AG20443 (cell line): ENCODE results near the gene LMNA.

Experiments used
- DNase-seq: peaks from one replicate; pipeline ENCODE4 v3.0.0; 2012; ENCODE audit warnings: low spot score, mixed read lengths

The LMNA gene

DNA sequence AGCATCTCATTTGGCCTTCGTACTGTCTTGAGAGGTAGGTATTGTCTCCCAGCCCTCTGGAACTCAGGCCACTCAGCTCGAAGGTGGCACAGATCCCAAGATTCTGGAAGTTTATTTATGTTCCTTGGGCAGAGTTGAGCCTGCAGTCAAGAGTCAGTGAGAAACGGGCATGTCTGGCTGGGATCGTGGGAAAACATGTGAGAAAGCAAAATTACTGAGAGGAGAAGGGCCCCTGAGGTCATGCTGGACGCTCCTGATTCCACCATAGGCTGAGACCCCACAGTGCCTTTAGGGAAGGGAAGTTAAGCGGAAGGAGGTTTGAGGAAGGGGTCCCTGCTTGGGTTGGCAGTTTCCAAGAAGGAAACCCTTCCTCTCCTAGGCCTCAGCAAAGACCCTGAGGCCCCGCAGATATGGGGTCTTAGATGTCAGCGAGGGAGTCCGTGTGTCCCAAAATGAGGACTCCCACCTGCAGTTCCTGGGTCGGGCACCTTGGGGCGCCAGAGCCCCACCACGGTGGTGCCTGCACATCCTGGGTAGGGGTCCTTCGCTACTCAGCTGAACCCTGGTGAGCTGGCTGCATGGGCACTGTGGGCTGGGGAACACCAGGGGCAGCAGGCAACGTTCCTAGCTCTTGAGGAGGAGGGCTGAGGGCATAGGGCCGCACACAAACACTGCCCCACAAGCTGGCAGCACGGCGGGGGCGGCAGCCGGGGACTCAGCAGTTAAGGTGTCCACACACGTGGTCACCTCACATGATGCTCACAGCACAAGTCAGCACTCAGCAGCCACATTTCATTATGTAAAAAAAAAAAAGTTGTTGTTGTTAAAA lies 26.6 kb downstream of the LMNA start:
- DNase-seq: no peak

DNA sequence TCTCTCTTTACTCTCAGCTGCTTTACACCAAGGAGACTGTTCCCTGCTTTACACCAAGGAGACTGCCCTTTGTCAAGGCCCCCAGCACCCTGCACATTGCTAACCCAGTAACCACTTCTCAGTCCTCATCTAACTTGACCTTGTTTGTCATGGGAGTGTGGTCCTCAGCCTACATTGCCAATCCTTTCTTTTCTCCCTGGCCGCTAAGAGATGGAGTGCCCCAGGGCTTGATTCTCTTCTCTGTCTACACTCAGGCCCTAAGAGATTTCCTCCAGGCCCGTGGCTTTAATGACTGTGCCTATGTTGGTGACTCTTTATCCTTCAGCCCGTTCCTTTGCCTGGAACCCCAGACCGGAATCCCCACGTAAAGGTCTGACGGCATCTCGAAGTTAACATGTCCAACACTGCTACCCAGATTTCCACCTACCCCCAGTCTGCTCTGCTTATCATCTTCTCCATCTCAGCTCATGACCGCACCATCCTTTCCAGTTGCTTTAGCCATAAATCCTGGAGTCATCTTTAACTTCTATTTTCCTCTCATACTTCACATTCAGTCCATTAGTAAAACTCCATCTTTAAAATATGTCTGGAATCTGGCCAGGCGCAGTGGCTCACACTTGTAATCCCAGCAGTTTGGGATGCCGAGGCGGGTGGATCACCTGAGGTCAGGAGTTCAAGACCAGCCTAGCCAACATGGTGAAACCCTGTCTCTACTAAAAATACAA lies 29.4 kb downstream of the LMNA start:
- DNase-seq: no peak

DNA sequence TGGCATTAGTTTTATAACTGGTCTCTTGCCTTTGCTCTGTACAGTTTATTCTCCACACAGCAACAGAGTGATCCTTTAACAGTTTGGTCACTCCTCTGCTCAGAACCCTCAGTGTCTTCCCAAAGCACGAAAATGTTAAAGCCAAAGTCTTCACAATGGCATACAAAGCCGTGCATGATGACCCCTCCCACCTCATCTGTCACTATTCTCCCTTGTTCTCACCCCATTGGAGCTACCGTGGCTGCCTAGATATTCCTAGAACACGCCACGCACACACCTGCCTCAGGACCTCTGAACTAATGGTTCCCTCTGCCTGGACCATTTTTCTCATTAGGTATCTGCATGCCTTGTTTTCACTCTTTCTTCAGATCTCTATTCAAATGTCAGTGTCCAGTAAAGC lies 30.2 kb downstream of the LMNA start:
- no peak for DNase-seq

DNA sequence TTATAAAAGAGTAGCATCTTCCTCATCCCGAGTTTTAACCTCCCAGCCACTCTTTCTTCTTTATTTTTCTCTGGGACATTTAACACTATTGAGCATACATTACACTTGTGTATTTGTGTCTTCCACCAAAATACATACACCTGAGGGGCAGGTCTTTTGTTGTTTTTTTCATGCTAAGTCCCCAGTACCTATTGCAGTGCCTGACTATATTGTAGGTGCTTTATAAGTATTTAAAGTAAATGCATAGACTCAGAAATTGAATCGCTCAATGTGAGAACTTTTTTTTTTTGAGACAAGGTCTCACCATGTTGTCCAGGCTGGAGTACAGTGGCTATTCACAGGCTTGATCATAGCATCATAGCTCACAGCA lies 31.1 kb downstream of the LMNA start:
- no peak for DNase-seq

DNA sequence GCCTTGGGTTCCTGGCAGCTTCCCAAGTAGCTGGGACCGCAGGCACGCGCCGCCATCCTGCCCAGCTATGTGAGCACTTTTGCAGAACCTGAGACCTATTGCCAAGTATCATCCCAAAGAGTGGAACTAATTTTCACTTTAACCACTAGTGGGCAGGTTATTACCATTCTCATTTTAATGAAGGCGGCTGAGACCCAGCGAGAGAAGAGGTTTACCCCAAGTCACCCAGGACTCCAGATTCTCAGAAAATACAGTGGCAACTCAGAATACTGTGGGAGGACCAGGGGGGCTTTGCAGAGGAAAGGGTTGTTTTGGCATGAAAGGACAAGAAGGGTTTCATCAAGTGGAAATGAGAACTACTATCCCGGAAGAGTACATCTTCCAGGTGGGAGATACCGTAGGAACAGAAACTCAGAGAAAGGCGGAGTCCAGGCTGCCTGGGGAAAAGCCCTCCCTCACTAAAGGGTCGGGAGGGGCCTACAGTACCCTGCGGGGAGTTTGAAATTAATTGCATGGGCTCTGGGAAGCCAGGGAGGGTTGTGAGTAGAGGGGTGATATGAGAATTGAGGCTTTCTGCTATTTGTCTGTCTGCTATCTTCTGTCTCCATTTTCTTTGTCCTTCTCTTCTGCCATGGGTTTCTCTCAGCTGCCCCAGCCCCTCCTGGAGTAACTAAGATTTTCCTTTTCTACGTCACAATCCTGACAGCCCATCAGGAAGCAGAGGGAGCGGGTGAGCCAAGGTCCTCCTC lies 31.7 kb downstream of the LMNA start:
- DNase-seq: peak; percentile 87

DNA sequence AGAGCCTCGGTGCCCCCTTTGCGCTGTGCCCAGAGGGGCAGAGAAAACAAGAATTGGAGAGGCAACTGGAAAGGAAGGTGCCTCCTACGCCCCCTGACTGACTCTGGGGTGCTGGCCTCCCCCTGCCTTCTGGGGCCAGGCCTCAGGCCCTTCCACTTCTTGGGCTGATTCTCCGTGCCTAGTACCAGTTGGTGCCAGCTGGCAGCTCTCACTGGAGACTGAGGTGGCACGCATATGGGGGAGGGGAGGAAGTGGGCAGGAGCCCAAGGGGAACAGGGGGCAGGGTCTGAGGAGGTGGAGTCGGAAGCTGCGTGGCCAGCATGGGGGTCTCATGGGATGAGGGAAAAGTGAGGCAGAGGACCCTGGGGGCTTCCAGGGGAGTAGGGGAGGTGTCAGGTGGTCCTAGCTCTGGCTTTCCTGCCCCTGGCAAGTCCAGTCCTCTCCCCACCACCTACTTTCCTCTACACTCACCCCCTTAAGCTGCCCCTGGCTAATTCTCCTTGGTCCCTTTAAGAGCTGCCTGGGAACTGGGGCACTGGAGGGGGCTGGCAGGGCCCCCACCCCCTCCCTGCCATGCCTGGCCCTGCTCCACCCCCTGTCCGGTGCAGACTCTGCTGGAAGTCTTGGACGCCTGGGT lies 32.4 kb downstream of the LMNA start:
- no peak for DNase-seq

DNA sequence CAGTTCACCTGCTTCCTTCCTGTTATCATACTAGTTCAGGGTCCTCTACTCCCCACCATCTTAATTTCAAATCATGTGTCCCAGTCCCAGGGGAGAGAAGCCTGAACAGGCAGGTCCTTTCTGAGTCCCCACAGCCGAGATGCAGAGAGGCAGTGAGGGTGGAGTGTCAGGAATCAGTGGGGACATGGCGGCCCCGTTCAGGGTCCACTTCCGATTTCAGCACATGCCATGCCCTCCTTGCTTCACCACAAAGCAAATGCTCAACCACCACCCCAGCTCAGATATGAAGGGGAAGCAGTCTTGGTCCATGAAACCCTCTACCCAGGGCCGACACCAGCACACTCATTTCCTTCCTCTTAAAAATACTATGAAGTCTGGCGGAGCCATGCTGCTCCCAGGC lies 33.7 kb downstream of the LMNA start:
- DNase-seq: no peak

DNA sequence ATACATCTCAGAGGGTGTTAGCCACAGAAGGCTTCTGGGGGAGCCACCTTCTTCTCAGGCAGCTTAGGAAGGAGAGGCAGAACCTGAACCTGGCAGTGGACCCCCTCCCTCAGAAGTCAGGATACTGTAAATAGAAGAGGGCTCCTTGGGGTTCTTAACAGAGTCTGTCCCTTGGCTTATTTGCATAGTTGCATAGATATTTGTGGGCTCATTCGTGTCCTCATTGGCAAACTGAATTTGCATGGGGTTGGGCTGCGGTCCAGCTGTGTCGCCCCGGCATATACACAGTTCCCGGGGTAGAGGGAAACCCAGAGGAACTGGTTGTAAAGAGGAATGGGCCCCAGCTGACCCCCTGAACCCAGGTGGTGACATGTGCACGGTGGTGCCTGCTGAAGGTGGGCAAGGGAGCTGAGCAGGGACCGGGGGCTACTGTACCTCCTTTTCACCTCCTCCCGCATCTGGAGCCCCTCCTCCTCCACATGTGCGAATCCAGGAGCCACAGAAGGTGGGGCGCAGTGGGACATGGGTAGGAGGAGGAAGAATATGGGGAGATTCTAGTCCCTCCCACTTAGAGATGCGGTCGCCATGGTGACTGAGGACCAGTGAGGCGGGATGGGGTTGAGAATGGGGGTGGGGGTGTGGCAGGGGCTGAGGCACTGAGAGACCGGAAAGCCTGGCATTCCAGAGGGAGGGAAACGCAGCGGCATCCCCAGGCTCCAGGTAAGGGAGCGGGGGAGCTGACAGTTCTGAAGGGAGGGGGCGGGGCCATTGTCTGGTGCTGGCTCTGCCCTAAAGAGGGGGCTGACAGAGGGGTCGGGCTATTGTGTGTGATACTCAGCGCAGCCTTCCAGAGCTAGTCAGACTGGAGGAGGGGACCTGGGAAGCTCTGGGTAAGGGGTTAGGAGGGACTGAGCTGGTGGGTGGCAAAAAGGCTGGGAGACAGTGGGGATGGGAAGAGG lies 35.1 kb downstream of the LMNA start:
- no peak for DNase-seq

DNA sequence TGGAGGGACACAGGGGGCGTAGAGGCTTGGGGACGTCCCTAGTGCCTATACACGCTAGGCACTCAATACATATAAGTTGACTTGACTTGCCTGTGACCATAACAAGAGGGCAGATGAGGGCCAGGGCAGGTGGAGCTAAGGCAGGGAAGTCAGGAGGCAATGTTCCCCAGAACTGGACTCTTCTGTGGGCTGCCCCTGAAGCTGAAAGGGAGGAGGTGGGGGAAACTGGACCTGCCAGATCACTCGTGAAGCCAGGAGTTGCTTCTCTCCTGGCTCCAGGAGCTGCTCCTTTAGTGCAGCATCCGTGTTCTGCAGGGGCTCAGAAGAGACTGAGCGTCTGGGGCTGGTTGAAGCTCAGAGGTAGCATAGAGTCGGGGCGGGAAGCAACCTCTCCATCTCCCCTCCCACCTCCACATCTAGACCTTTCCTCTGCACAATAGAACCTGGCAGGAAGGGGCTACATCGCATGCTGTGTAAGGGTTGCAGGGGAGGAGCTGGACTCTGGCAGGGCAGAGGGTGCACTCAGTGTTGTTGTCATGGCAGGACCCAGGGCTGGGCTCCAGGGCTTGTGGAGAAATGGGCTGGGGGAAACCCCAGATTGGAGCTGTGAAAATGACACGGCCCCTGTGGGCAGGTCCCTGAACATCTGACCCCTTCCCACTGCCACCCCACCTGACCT lies 36.0 kb downstream of the LMNA start:
- DNase-seq: no peak

DNA sequence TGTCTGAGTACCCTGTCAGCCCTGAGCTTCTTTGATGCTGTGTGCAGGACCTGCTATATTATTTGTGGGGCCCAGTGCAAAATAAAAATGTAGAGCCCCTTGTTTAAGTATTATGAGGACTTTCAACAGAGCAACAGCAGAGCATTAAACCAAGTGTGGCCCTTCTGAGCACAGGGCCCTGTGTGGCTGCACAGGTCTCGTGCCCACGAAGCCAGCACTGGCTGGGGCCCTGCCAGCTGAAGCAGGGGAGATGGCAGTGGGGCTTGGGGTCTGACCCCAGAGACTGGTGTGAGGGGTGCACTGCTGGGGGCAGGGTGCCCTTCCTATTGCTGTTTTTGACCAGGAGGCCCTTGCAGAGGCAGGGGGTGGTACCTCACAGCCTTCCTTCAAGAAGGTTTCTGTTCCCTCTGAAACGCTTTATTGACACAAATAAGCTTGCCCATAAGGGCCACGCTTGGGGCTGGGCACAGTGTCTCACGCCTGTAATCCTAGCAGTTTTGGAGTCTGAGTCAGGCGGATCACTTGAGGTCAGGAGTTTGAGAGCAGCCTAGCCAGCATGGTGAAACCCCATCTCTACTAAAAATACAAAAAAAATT lies 36.7 kb downstream of the LMNA start:
- DNase-seq: peak; percentile 39

DNA sequence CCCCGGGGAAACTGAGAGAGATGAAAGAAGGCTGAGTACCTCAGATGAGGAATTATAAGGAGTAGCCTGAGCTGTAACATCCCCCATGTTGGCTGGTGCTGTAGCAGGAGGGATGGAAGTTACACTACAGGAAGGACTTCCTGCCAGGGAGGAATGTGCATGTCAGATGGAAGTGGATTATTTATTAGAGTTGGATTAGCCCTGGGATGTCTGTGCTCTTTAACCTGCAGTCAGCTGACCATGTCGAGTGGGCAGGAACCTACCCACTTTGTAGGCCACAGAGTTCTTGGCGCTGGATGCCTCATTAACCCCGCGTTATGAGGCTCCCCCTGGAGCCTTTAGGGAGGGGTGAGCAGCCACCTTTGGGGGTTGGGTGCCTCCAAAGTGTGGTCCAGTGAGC lies 38.1 kb downstream of the LMNA start:
- no peak for DNase-seq

DNA sequence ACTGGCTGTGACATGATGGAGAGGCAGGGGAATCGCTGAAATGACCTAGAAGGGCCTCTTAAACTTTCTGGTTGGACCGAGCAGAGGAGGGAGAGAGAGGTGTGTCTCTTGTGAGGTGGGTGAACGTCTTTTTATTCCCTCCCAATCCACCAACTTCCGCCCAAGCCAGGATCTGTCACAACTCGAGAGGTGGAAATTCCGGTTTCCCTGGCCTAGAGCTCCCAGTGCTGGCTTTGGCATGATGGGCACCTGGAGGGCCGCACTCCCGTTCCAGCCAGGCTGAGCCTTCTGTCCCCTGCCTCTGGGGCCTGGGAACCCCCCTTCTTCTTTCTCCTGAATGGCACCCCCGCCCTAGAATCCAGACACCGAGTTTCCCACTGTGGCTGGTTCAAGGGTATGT lies 38.9 kb downstream of the LMNA start, which contains the start of gene SEMA4A:
TSS of gene SEMA4A (plus strand) at position 224 of the 400 bp plus-strand sequence. CDS start 994 bp downstream, outside the sequence.
- DNase-seq: no peak

DNA sequence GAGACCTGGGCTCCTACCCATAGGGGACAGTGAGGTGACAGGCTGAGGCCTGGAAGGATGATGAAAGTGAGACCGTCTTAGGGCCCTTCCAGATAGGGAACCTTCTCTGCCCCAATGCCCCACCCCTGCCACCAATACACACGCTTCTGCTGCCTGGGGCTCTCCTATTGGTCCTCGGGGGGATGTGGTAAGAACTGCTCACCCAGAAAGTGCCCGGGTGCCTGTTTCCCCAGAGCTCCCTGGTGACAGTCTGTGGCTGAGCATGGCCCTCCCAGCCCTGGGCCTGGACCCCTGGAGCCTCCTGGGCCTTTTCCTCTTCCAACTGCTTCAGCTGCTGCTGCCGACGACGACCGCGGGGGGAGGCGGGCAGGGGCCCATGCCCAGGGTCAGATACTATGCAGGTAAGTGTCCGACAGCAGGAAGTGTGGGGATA lies 39.8 kb downstream of the LMNA start:
- no peak for DNase-seq

DNA sequence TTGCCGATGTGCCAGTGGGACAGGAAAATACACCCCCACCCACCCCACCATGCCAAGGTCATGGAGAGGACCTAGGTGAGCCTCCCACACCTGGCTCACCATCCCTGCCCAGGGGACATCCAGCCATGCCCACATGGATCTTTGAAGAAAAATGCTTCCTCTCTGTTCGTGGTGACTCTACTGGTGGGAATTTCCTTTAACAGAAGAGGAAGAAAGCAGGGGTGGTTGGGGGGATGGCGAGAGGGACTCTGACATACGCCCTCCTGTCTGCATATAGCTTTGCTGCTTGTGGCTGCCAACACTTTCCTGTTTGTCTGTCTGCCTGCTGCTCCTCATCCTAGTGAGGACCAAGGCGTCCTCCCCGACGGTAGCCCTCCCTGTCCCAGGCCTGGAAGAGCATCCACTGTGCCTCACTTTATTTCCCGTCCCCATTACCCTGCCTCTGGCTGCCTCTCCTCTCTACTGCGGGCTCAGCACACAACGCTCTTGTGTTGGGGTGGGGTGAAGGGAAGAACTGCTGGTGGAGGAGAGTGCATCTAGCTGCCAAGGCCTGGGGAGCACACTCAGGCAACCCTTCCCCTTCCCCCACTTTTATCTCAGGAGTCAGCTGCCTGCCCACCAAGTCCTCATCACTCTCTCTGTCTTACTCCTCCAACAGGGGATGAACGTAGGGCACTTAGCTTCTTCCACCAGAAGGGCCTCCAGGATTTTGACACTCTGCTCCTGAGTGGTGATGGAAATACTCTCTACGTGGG lies 41.4 kb downstream of the LMNA start:
- DNase-seq: no peak

DNA sequence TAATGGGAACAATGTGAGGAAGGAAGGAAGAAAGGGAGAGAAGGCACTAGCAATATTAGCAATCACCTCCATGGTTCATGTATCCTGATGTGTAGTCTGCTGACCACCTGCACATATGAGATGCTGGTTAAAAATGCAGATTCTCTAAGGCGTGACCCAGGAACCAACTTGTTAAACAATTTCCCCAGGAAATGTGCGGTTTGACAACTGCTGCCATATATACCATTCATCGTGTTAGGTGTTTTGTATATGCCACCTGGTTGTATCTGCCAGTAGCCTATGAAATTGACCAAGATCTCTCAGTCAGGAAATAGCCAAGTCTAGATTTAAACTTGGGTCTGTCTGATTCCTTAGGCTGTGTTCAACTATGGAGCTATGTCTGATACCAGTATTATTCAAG lies 43.0 kb downstream of the LMNA start:
- no peak for DNase-seq

DNA sequence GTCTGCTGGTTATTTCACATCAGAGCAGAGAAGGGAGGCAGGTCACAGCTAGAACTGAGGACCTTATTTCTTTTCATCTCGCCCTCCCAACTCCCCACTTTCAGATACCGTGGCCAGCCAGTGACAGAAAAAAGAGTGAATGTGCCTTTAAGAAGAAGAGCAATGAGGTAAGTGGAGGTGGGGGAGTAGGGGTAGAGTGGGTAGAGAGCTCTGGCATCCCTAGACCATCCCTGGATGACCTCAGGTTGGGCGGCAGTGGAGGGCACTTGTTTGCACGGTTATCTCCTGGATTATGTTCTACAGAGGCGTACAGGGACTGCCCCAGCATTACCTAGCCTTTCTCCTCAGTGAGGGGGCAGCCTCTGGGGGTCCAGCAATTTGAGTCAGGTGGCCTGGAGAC lies 43.5 kb downstream of the LMNA start:
- DNase-seq: no peak

DNA sequence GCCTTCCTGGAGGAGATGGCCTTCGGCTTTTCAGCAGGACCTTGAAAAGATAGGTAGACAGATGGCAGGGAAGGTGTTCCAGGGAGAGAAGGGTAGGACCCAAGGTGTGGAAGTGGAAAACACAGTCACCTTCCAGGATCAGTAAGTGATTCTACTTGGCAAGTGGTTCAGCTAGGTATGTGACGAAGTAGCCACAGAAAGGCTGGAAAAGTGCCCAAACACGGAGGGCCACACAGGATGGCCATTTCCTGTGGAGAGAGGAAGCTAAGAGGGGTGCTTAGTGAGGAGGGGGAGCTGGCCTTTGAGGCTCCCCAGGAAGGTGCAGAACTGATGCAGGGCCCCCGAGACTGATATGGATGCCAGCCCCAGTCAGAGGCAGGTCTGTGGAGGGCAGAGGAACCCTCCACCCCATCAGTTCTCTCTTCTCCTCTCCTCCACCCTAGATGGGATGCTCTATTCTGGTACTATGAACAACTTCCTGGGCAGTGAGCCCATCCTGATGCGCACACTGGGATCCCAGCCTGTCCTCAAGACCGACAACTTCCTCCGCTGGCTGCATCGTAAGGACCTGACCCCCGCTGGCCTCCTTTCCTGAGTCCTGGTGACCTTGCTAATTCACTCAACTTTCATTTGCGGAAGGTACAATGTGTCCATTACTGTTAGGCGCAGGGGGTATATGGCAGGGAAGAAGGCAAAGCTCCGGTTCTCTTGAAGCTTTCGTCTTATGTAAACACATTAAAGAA lies 45.7 kb downstream of the LMNA start:
- no peak for DNase-seq

DNA sequence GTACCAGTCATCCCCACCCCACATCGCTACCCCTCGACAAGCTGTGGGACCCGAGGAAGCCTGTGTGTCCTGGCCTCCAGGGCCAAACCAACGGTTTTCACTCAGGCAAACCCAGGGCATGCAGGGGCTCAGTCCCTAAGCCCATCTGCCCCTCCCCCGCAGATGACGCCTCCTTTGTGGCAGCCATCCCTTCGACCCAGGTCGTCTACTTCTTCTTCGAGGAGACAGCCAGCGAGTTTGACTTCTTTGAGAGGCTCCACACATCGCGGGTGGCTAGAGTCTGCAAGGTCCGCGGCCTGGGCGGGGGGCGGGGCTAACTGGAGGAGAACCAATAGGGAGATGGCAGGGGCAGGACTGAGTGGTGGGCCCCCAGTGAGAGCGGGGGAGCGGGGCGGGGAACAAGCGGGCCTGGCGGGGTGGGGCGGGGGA lies 46.2 kb downstream of the LMNA start:
- DNase-seq: peak; percentile 91
